Breast epithelium (tissue), 3 donors: ENCODE results near the gene TMEM250.

ENCODE experiments used
- POLR2A ChIP-seq: fragments of 450-650 bp; IDR thresholded peaks from one replicate; pipeline ENCODE4 v1.6.1; 2016; ENCODE audit warnings: antibody characterized with exemption, mild to moderate bottlenecking, moderate library complexity
- POLR2AphosphoS5 ChIP-seq, 3 donors: sonication (generic); formaldehyde crosslinking; IDR thresholded peaks; one replicate each; pipeline ENCODE4 v1.6.1; 2017; ENCODE audit warnings: antibody characterized with exemption in 3 of 3
- TF ChIP-seq, protein P1 (sequence below), 3 donors: fragments of 450-650 bp; IDR thresholded peaks; one replicate each; pipeline ENCODE4 v1.5.1; 2016 to 2017; ENCODE audit warnings: antibody characterized with exemption in 3 of 3, mild to moderate bottlenecking in 3 of 3, moderate library complexity in 3 of 3

DNA sequence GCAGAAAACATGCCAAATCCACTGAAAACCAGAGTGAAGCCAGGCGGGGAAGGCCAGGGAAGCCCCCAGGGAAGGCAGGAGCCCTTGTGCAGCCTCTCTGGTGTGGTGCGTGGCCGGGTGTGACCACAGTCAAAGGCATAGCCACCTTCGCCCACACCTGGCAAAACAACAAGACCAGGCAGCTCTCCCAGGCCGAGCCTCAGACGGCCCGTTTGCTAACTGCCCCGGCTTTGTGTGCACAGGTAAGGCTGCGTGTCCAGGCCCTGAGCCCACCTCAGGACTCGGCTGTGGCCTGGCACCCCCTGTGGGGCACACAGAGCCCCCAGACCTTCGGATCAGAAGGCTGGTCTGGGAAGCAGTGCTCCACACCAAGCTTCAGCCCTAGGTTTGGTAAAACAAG, 6.1 kb downstream of the TMEM250 start:
- TF ChIP-seq, protein P1, sequence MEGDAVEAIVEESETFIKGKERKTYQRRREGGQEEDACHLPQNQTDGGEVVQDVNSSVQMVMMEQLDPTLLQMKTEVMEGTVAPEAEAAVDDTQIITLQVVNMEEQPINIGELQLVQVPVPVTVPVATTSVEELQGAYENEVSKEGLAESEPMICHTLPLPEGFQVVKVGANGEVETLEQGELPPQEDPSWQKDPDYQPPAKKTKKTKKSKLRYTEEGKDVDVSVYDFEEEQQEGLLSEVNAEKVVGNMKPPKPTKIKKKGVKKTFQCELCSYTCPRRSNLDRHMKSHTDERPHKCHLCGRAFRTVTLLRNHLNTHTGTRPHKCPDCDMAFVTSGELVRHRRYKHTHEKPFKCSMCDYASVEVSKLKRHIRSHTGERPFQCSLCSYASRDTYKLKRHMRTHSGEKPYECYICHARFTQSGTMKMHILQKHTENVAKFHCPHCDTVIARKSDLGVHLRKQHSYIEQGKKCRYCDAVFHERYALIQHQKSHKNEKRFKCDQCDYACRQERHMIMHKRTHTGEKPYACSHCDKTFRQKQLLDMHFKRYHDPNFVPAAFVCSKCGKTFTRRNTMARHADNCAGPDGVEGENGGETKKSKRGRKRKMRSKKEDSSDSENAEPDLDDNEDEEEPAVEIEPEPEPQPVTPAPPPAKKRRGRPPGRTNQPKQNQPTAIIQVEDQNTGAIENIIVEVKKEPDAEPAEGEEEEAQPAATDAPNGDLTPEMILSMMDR (IDR thresholded peaks at IDR 0.05) = no peak
- TF ChIP-seq POLR2A (no peak), POLR2AphosphoS5 (IDR thresholded peaks at IDR 0.05) (no peak)
